Measurements from ENCODE around the gene KIF26B. TPM values are rescaled to one million over a fixed set of nuclear protein-coding genes. Genes with fewer than 3 reads are reported as not detected.

Gene KIF26B
- total RNA-seq, 1 donor from 2014 or later: 0.49 TPM

GRCh38 chr1:245572709-245573108 is 417.9 kb downstream of the KIF26B start:
- H3K27me3 ChIP-seq: no peaks in the 10 kb centered on the region
- DNase-seq (ENCODE audit: extremely low spot score in 2 of 2): no peak
- no peak for TF ChIP-seq POLR2AphosphoS5 (IDR thresholded peaks at IDR 0.05; ENCODE audit: insufficient read depth in 1 of 2, low read depth in 1 of 2)
- TF ChIP-seq POLR2A (IDR thresholded peaks at IDR 0.05): no peak
- TF ChIP-seq CTCF (IDR thresholded peaks at IDR 0.05): no peak
- H3K27ac ChIP-seq: no peak overlapping the region
- H3K36me3 ChIP-seq: no peaks in the 10 kb centered on the region
- no peak overlapping the region for H3K4me3 ChIP-seq
- intact Hi-C loops (cut with DNase I): no loop called here
- no peaks in the 10 kb centered on the region for H3K9me3 ChIP-seq
- no peaks in the 10 kb centered on the region for H3K4me1 ChIP-seq

GRCh38 chr1:245575710-245576109 is 420.9 kb downstream of the KIF26B start:
- DNase-seq (ENCODE audit: extremely low spot score in 2 of 2): no peak
- H3K27ac ChIP-seq: no peak overlapping the region
- intact Hi-C loops (cut with DNase I): no loop called here

GRCh38 chr1:245576323-245576722 is 421.5 kb downstream of the KIF26B start:
- Histone ChIP-seq H3K36me3 (no peaks in the 10 kb centered on the region), H3K27me3 (no peaks in the 10 kb centered on the region), H3K4me1 (no peaks in the 10 kb centered on the region), H3K4me3 (no peak overlapping the region), H3K27ac (no peak overlapping the region), H3K9me3 (no peaks in the 10 kb centered on the region)
- TF ChIP-seq POLR2AphosphoS5 (IDR thresholded peaks at IDR 0.05; ENCODE audit: insufficient read depth in 1 of 2, low read depth in 1 of 2) (no peak), CTCF (IDR thresholded peaks at IDR 0.05) (no peak), POLR2A (IDR thresholded peaks at IDR 0.05) (no peak)
- intact Hi-C loops (cut with DNase I): no loop called here
- no peak for DNase-seq (ENCODE audit: extremely low spot score in 2 of 2)

More at GRCh38 chr1:245575710-245576109, 420.9 kb downstream of the KIF26B start:
- no peak overlapping the region for H3K4me3 ChIP-seq
- no peaks in the 10 kb centered on the region for H3K9me3 ChIP-seq
- H3K27me3 ChIP-seq: no peaks in the 10 kb centered on the region
- no peak for TF ChIP-seq CTCF (IDR thresholded peaks at IDR 0.05)
- no peak for TF ChIP-seq POLR2AphosphoS5 (IDR thresholded peaks at IDR 0.05; ENCODE audit: insufficient read depth in 1 of 2, low read depth in 1 of 2)
- TF ChIP-seq POLR2A (IDR thresholded peaks at IDR 0.05): no peak
- H3K36me3 ChIP-seq: no peaks in the 10 kb centered on the region
- no peaks in the 10 kb centered on the region for H3K4me1 ChIP-seq

GRCh38 chr1:245577191-245578157 is 422.7 kb downstream of the KIF26B start:
- no peaks in the 10 kb centered on the region for H3K36me3 ChIP-seq
- no peak overlapping the region for H3K4me3 ChIP-seq
- TF ChIP-seq CTCF (IDR thresholded peaks at IDR 0.05) (no peak), POLR2AphosphoS5 (IDR thresholded peaks at IDR 0.05; ENCODE audit: insufficient read depth in 1 of 2, low read depth in 1 of 2) (no peak), POLR2A (IDR thresholded peaks at IDR 0.05) (no peak)
- no peaks in the 10 kb centered on the region for H3K4me1 ChIP-seq
- intact Hi-C loops (cut with DNase I): no loop called here
- H3K9me3 ChIP-seq: no peaks in the 10 kb centered on the region
- H3K27ac ChIP-seq: no peak overlapping the region
- DNase-seq (ENCODE audit: extremely low spot score in 2 of 2): no peak
- H3K27me3 ChIP-seq: no peaks in the 10 kb centered on the region

GRCh38 chr1:245578308-245578707 is 423.5 kb downstream of the KIF26B start:
- intact Hi-C loops (cut with DNase I): no loop called here
- DNase-seq (ENCODE audit: extremely low spot score in 2 of 2): no peak
- Histone ChIP-seq H3K27me3 (no peaks in the 10 kb centered on the region), H3K4me1 (no peaks in the 10 kb centered on the region), H3K9me3 (no peaks in the 10 kb centered on the region), H3K27ac (no peak overlapping the region), H3K36me3 (no peaks in the 10 kb centered on the region), H3K4me3 (no peak overlapping the region)
- TF ChIP-seq POLR2AphosphoS5 (IDR thresholded peaks at IDR 0.05; ENCODE audit: insufficient read depth in 1 of 2, low read depth in 1 of 2) (no peak), CTCF (IDR thresholded peaks at IDR 0.05) (no peak), POLR2A (IDR thresholded peaks at IDR 0.05) (no peak)
